Hematopoietic multipotent progenitor cell treated with erythropoietin and hydrocortisone succinate and interleukin-3 and kit ligand, for 8 days (in vitro differentiated cells): ENCODE results near the gene FCF1.
A peak's percentile ranks its signal among the peaks of the same experiment; 100 is the strongest.

ENCODE experiments used
- DNase-seq: peaks from one replicate; pipeline ENCODE4 v3.0.0-alpha.2; 2015

FCF1 gene

DNA sequence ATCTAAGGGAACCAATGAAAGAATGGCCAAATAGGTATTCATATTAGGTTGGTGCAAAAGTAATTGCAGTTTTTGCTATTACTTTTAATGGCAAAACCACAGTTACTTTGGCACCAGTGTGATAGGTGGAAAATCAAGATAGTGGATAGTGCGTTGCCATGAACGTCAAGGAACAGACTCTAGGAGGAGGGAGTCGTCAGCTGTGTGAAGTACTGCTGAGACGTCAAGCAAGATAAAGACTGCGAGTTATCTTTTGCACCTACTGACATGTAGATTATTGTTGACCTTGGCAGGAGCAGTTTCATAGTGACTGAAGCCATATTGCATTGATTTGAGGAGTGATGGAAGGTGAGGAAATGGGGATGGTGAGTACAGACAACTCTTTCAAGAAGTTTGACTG lies 58.5 kb downstream of the FCF1 start:
- peak; percentile 72 for DNase-seq

DNA sequence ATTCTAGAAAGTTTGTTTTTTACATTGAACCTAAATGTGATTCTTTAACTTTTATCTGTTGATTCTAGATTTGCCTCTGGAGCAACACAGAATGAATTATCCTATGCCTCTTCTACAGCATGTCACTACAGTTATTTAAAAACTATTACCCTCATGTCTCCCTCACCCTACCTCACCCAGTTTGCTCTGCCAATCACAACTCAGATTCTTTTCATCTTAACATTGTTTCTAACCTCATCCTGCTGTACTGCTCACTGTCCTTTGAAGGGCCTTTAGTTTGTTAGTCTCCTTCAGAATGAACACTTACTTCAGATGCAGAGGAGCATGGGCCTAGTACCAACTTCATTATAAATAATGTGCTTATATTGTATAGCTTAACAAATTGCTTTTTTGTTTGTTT lies 71.7 kb downstream of the FCF1 start:
- no peak for DNase-seq

DNA sequence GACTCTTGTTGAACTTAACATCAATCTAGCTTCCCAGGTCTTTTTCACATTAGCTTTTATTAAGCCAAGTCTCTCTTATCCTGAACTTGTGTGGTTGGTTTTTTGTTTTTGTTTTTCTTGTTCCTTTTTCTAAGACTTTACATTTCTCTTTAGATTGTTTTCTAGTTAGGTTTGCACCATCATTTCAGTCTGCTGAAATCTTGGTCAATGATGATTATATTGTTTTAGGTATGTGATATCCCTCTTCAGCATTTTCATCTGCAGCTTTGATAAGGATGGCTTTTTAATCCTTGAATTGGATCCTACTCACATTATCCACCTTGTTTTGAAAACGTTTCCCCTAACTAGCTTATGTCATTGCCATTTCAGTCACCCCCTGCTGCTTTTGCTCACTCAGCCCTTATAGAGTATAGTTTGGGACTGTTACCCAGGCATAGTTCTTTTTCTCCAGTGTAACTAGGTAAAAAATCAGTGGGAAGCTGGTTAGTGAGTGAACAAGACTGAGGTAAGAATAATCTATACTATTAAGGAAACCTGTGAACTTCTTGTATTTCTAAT lies 72.2 kb downstream of the FCF1 start:
- DNase-seq: no peak

DNA sequence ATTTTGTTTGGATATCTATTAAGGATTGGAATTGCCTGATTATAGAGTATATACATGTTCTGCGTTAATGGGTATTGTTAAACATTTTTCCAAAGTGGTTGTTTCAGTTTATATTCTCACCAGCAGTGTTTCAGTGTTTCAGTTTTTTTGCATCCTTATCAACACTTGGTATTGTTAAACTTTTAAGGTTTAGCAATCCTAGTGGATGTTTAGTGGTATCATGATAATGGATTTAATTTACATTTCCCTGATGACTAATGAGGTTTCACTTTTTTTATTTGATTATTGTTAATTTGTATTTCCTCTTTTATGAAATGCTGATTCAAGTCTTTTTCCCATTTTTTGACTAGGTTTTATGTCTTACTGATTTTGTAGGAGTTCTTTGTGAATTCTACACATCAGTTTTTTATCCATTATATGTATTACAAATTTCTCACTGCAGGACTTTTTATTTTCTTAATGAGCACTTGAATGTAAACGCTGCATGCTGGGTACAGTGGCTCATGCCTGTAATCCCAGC lies 73.9 kb downstream of the FCF1 start:
- no peak for DNase-seq
